ENCODE data around the gene SELL.

DNA sequence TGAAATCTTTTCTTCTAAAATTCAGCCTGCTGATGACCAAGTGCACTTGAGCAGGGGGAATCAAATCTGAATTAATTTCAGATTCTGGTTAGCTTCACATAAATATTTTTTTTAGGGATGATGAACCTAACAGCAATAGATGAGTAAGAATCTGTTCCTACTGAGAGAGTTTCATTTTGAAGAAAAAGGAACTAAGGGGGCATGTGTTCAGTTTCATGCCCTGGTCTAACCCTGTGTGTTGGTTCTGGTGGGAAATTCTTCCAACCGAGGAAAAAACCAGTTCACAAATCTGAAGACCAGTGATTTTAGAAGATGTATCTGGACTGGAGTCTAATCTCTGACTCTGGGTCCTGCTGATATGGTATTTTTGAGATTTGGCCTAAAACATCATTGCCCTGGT, 13.7 kb downstream of the SELL start:
- TF ChIP-seq CTCF (IDR thresholded peaks at IDR 0.05) (no peak), EP300 (IDR thresholded peaks at IDR 0.05) (no peak), POLR2A (IDR thresholded peaks at IDR 0.05) (no peak)

Measured in ovary (tissue), 3 donors.